ENCODE data around the gene FARSB.

- TF ChIP-seq, protein P1, sequence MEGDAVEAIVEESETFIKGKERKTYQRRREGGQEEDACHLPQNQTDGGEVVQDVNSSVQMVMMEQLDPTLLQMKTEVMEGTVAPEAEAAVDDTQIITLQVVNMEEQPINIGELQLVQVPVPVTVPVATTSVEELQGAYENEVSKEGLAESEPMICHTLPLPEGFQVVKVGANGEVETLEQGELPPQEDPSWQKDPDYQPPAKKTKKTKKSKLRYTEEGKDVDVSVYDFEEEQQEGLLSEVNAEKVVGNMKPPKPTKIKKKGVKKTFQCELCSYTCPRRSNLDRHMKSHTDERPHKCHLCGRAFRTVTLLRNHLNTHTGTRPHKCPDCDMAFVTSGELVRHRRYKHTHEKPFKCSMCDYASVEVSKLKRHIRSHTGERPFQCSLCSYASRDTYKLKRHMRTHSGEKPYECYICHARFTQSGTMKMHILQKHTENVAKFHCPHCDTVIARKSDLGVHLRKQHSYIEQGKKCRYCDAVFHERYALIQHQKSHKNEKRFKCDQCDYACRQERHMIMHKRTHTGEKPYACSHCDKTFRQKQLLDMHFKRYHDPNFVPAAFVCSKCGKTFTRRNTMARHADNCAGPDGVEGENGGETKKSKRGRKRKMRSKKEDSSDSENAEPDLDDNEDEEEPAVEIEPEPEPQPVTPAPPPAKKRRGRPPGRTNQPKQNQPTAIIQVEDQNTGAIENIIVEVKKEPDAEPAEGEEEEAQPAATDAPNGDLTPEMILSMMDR (IDR thresholded peaks at IDR 0.05), result no peak
- TF ChIP-seq POLR2A (IDR thresholded peaks at IDR 0.05), result no peak
Observed at GRCh38 chr2:222532315-222532714, 123.6 kb downstream of the FARSB start.
